GM23338 (cell line): ENCODE measurements around the gene PIBF1. TPM values are rescaled to one million over a fixed set of nuclear protein-coding genes. Genes with fewer than 3 reads are reported as not detected.

Experiments used
- ATAC-seq: fragments of 200-7000 bp; cut with Tn5 transposase; 3 replicates; pipeline ENCODE4 v1.9.1; 2020
- DNase-seq: peaks from one replicate; pipeline ENCODE4 v3.0.0-alpha.2; 2015; ENCODE audit warnings: low spot score
- H2AFZ ChIP-seq: fragments of 200-600 bp; sonication (generic); 2 replicates; pipeline ENCODE4 v1.8.0; 2016; ENCODE audit warnings: antibody characterized with exemption, mild to moderate bottlenecking, moderate library complexity
- H3F3A ChIP-seq: fragments of 200-600 bp; sonication (generic); replicated peaks from 2 replicates; pipeline ENCODE4 v1.8.0; 2017; ENCODE audit warnings: antibody characterized with exemption, mixed run types, low read depth
- H3K27ac ChIP-seq: fragments of 200-600 bp; sonication (generic); 2 replicates; pipeline ENCODE4 v1.6.1; 2016; ENCODE audit warnings: low read depth
- H3K27me3 ChIP-seq: fragments of 200-600 bp; sonication (generic); 2 replicates; pipeline ENCODE4 v1.8.0; 2016; ENCODE audit warnings: mild to moderate bottlenecking, mixed run types, moderate library complexity; ENCODE audit not compliant: insufficient read depth
- H3K36me3 ChIP-seq: fragments of 200-600 bp; sonication (generic); 2 replicates; pipeline ENCODE4 v1.8.0; 2016; ENCODE audit warnings: mild to moderate bottlenecking; ENCODE audit not compliant: insufficient read depth
- H3K4me1 ChIP-seq: fragments of 200-600 bp; sonication (generic); 2 replicates; pipeline ENCODE4 v1.8.0; 2016; ENCODE audit warnings: mild to moderate bottlenecking, moderate library complexity; ENCODE audit not compliant: insufficient read depth
- H3K4me2 ChIP-seq: fragments of 200-600 bp; sonication (generic); 2 replicates; pipeline ENCODE4 v1.7.1; 2017; ENCODE audit warnings: mixed run types
- H3K4me3 ChIP-seq: fragments of 200-600 bp; sonication (generic); 2 replicates; pipeline ENCODE4 v1.6.1; 2016; ENCODE audit warnings: mixed run types
- H3K79me2 ChIP-seq: fragments of 200-600 bp; sonication (generic); replicated peaks from 2 replicates; pipeline ENCODE4 v1.8.0; 2017; ENCODE audit warnings: mild to moderate bottlenecking; ENCODE audit not compliant: insufficient read depth
- H3K9me2 ChIP-seq: fragments of 200-600 bp; sonication (generic); 2 replicates; pipeline ENCODE4 v1.8.0; 2017; ENCODE audit not compliant: insufficient read depth
- H4K20me1 ChIP-seq: fragments of 200-600 bp; sonication (generic); replicated peaks from 2 replicates; pipeline ENCODE4 v1.8.0; 2017; ENCODE audit warnings: mild to moderate bottlenecking; ENCODE audit not compliant: insufficient read depth
- H3K27ac Mint-ChIP-seq: 2 replicates; pipeline ENCODE4 v1.8.0; 2020; ENCODE audit warnings: inconsistent platforms, mild to moderate bottlenecking, moderate library complexity, mixed read lengths
- H3K27me3 Mint-ChIP-seq: 3 replicates; pipeline ENCODE4 v1.8.0; 2022; ENCODE audit warnings: low read depth, mild to moderate bottlenecking, moderate library complexity, mixed read lengths, inconsistent platforms; ENCODE audit not compliant: insufficient read depth, poor library complexity
- H3K36me3 Mint-ChIP-seq: 3 replicates; pipeline ENCODE4 v1.8.0; 2021; ENCODE audit warnings: low read depth, mild to moderate bottlenecking, inconsistent platforms, moderate library complexity, mixed read lengths
- H3K4me1 Mint-ChIP-seq: 3 replicates; pipeline ENCODE4 v1.8.0; 2020; ENCODE audit warnings: mild to moderate bottlenecking, inconsistent platforms, mixed read lengths
- H3K4me3 Mint-ChIP-seq: 3 replicates; pipeline ENCODE4 v1.8.0; 2021; ENCODE audit warnings: moderate library complexity, mild to moderate bottlenecking, inconsistent platforms, mixed read lengths
- H3K9me3 Mint-ChIP-seq: 3 replicates; pipeline ENCODE4 v1.8.0; 2020; ENCODE audit warnings: moderate library complexity, mild to moderate bottlenecking, inconsistent platforms, mixed read lengths
- CREB1 ChIP-seq: fragments of 250-450 bp; sonication (Bioruptor Pico); IDR thresholded peaks from 2 replicates; pipeline ENCODE4 v1.5.0; 2020; ENCODE audit warnings: low read depth, mild to moderate bottlenecking, moderate library complexity
- EZH2 ChIP-seq: fragments of 200-600 bp; sonication (generic); IDR thresholded peaks from one replicate; pipeline ENCODE4 v1.8.0; 2017; ENCODE audit warnings: antibody characterized with exemption, mild to moderate bottlenecking, low read depth; ENCODE audit not compliant: unreplicated experiment
- EZH2phosphoT487 ChIP-seq: fragments of 200-600 bp; sonication (generic); IDR thresholded peaks from one replicate; pipeline ENCODE4 v1.8.1; 2018; ENCODE audit warnings: antibody characterized with exemption; ENCODE audit not compliant: unreplicated experiment
- JUNB ChIP-seq: IDR thresholded peaks from one replicate; pipeline ENCODE4 v1.6.1; 2016; ENCODE audit warnings: antibody characterized with exemption; ENCODE audit not compliant: unreplicated experiment
- NANOG ChIP-seq: IDR thresholded peaks from 2 replicates; pipeline ENCODE4 v1.6.1; 2016; ENCODE audit warnings: antibody characterized with exemption, borderline replicate concordance
- POLR2AphosphoS5 ChIP-seq: IDR thresholded peaks from 2 replicates; pipeline ENCODE4 v1.6.1; 2016; ENCODE audit warnings: antibody characterized with exemption, low read depth
- STAT1 ChIP-seq: IDR thresholded peaks from one replicate; pipeline ENCODE4 v1.6.1; 2016; ENCODE audit warnings: antibody characterized with exemption; ENCODE audit not compliant: unreplicated experiment
- ZNF114 ChIP-seq: fragments of 250-450 bp; sonication (Bioruptor Pico); IDR thresholded peaks from 2 replicates; pipeline ENCODE4 v1.5.0; 2020; ENCODE audit warnings: mild to moderate bottlenecking, moderate library complexity
- ZNF331 ChIP-seq: fragments of 250-450 bp; sonication (Bioruptor Pico); IDR thresholded peaks from 2 replicates; pipeline ENCODE4 v1.5.0; 2020; ENCODE audit warnings: low read depth, mild to moderate bottlenecking, moderate library complexity
- polyA plus RNA-seq: library from polyadenylated mRNA; unstranded; fragments of >200 nt; fragmentation: Nextera tagmentation; extraction: Ambion mirVana; gene quantifications from 2 replicates; pipeline ENCODE4 v1.2.1, GENCODE V29; 2016
- total RNA-seq: library from RNA; depleted of rRNA; stranded (reverse); fragments of >200 nt; shearing (Covaris generic); gene quantifications from 2 replicates; pipeline ENCODE4 v1.2.3, GENCODE V29; 2014
- TF ChIP-seq, protein P1 (sequence below): IDR thresholded peaks from 2 replicates; pipeline ENCODE4 v1.6.1; 2016; ENCODE audit warnings: antibody characterized with exemption
- TF ChIP-seq, protein P2 (sequence below), 2 experiments: fragments of 200-600 bp in 1 of 2; sonication (generic) in 1 of 2; conservative IDR thresholded peaks; 2 replicates each; pipeline versions ENCODE4 v1.5.1 to v1.6.1; 2016 to 2017; ENCODE audit warnings: antibody characterized with exemption in 2 of 2, low read depth in 2 of 2, mild to moderate bottlenecking in 2 of 2, moderate library complexity in 1 of 2
- TF ChIP-seq, protein P3 (sequence below): IDR thresholded peaks from one replicate; pipeline ENCODE4 v1.6.1; 2018; ENCODE audit warnings: antibody characterized with exemption; ENCODE audit not compliant: unreplicated experiment

The PIBF1 gene
- total and polyA plus RNA-seq, 2 experiments from 2014 or later: 14.9 to 22.6 TPM

- no peak for TF ChIP-seq EZH2
- no peak for TF ChIP-seq EZH2phosphoT487
- TF ChIP-seq ZNF114 (CRISPR knock-in tag): no peak
- TF ChIP-seq STAT1: no peak
Measured at GRCh38 chr13:73036566-73036965, 254.6 kb downstream of the PIBF1 start (continued).

- H3K4me3 Mint-ChIP-seq: no peak overlapping the region
- no peak overlapping the region for H3K27ac Mint-ChIP-seq
- no peaks in the 10 kb centered on the region for H3F3A ChIP-seq
- no peak overlapping the region for H3K4me3 ChIP-seq
- no peaks in the 10 kb centered on the region for H4K20me1 ChIP-seq
- H3K27me3 Mint-ChIP-seq: peaks cover 2% of the 10 kb centered on the region
- H2AFZ ChIP-seq: no peak overlapping the region
- H3K4me1 ChIP-seq: peaks cover 9% of the 10 kb centered on the region; the same call in 1 of the 2 replicates
- H3K27ac ChIP-seq: no peak overlapping the region
- peak; percentile 16 for DNase-seq
- no peak for TF ChIP-seq ZNF114 (CRISPR knock-in tag)
- peak; percentile 91 for TF ChIP-seq NANOG
- H3K79me2 ChIP-seq: no peaks in the 10 kb centered on the region
- peaks cover 23% of the 10 kb centered on the region; the same call in 1 of the 2 replicates for H3K27me3 ChIP-seq
- H3K9me3 Mint-ChIP-seq: no peaks in the 10 kb centered on the region
- H3K4me1 Mint-ChIP-seq: peaks cover 11% of the 10 kb centered on the region; the same call in 2 of the 3 replicates
- no peak for ATAC-seq
- H3K9me2 ChIP-seq: no peaks in the 10 kb centered on the region
- H3K4me2 ChIP-seq: no peak overlapping the region; the same call in 1 of the 2 replicates
- no peaks in the 10 kb centered on the region for H3K36me3 Mint-ChIP-seq
- H3K36me3 ChIP-seq: no peaks in the 10 kb centered on the region
Measured at GRCh38 chr13:73038064-73038463, 256.1 kb downstream of the PIBF1 start.

DNA sequence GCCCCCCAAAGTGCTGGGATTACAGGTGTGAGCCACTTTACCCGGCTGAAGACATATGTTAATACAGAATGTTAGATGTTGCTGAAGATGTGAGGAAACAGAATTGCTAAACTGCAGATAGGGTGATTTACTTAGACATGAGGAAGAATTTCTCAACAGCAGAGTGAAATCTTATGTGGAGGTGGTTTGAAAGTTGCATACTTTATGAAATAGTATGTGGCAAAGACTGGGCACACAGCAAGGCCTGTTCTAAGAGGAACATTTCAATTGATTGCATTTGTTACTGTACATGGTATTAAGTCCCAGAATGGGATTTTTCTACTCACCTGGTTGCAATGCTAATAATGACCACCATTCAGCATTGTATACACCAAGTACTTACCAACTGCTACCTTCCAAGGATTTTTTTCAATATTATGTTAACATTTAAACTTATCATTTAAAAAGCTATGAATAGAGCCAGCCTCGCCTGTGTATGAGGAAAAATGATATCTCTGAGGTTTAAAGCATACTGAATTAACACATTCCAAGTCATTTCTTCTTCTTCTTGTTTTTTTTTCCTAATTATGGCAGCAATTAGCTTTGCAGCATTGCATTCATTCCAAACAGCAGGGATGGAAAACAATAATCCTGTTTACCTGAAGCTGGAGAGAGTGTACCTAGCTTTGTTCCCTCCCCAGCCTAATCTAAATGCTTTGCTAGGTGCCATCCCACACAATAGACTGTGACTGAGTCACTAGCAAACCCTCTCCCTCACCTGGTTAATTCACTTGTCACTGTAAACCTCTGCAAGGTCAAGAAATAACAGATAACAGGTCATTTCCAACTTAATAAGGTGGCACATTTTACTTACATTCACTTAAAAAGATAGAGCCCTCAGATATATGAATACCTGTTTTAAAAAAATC is 257.5 kb downstream of the PIBF1 start:
- Histone ChIP-seq H3K27me3 (peaks cover 23% of the 10 kb centered on the region; the same call in 1 of the 2 replicates), H2AFZ (no peak overlapping the region), H3F3A (no peaks in the 10 kb centered on the region), H3K4me1 (peaks cover 9% of the 10 kb centered on the region; the same call in 1 of the 2 replicates), H3K27ac (no peak overlapping the region), H4K20me1 (no peaks in the 10 kb centered on the region), H3K9me2 (no peaks in the 10 kb centered on the region), H3K4me2 (no peak overlapping the region), H3K79me2 (no peaks in the 10 kb centered on the region), H3K36me3 (no peaks in the 10 kb centered on the region), H3K4me3 (no peak overlapping the region)
- H3K36me3 Mint-ChIP-seq: no peaks in the 10 kb centered on the region
- peaks cover 2% of the 10 kb centered on the region for H3K27me3 Mint-ChIP-seq
- H3K4me1 Mint-ChIP-seq: peaks cover 11% of the 10 kb centered on the region; the same call in 2 of the 3 replicates
- no peak overlapping the region for H3K27ac Mint-ChIP-seq
- ATAC-seq: peak; percentile 79
- DNase-seq: peak; percentile 19
- no peak overlapping the region for H3K4me3 Mint-ChIP-seq
- H3K9me3 Mint-ChIP-seq: no peaks in the 10 kb centered on the region
- TF ChIP-seq, protein P1, sequence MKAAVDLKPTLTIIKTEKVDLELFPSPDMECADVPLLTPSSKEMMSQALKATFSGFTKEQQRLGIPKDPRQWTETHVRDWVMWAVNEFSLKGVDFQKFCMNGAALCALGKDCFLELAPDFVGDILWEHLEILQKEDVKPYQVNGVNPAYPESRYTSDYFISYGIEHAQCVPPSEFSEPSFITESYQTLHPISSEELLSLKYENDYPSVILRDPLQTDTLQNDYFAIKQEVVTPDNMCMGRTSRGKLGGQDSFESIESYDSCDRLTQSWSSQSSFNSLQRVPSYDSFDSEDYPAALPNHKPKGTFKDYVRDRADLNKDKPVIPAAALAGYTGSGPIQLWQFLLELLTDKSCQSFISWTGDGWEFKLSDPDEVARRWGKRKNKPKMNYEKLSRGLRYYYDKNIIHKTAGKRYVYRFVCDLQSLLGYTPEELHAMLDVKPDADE: no peak
- TF ChIP-seq, protein P2, sequence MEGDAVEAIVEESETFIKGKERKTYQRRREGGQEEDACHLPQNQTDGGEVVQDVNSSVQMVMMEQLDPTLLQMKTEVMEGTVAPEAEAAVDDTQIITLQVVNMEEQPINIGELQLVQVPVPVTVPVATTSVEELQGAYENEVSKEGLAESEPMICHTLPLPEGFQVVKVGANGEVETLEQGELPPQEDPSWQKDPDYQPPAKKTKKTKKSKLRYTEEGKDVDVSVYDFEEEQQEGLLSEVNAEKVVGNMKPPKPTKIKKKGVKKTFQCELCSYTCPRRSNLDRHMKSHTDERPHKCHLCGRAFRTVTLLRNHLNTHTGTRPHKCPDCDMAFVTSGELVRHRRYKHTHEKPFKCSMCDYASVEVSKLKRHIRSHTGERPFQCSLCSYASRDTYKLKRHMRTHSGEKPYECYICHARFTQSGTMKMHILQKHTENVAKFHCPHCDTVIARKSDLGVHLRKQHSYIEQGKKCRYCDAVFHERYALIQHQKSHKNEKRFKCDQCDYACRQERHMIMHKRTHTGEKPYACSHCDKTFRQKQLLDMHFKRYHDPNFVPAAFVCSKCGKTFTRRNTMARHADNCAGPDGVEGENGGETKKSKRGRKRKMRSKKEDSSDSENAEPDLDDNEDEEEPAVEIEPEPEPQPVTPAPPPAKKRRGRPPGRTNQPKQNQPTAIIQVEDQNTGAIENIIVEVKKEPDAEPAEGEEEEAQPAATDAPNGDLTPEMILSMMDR (conservative IDR thresholded peaks at IDR 0.05; ENCODE audit: low read depth in 2 of 2): no peak
- TF ChIP-seq, protein P3, sequence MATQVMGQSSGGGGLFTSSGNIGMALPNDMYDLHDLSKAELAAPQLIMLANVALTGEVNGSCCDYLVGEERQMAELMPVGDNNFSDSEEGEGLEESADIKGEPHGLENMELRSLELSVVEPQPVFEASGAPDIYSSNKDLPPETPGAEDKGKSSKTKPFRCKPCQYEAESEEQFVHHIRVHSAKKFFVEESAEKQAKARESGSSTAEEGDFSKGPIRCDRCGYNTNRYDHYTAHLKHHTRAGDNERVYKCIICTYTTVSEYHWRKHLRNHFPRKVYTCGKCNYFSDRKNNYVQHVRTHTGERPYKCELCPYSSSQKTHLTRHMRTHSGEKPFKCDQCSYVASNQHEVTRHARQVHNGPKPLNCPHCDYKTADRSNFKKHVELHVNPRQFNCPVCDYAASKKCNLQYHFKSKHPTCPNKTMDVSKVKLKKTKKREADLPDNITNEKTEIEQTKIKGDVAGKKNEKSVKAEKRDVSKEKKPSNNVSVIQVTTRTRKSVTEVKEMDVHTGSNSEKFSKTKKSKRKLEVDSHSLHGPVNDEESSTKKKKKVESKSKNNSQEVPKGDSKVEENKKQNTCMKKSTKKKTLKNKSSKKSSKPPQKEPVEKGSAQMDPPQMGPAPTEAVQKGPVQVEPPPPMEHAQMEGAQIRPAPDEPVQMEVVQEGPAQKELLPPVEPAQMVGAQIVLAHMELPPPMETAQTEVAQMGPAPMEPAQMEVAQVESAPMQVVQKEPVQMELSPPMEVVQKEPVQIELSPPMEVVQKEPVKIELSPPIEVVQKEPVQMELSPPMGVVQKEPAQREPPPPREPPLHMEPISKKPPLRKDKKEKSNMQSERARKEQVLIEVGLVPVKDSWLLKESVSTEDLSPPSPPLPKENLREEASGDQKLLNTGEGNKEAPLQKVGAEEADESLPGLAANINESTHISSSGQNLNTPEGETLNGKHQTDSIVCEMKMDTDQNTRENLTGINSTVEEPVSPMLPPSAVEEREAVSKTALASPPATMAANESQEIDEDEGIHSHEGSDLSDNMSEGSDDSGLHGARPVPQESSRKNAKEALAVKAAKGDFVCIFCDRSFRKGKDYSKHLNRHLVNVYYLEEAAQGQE: no peak
- TF ChIP-seq ZNF114 (CRISPR knock-in tag): no peak
- no peak for TF ChIP-seq EZH2
- no peak for TF ChIP-seq ZNF331
- TF ChIP-seq EZH2phosphoT487: no peak
- no peak for TF ChIP-seq CREB1 (CRISPR knock-in tag)
- no peak for TF ChIP-seq POLR2AphosphoS5
- TF ChIP-seq JUNB: no peak
